ENCODE results near the gene TMEM255B. TPM values are rescaled to one million over a fixed set of nuclear protein-coding genes. Genes with fewer than 3 reads are reported as not detected.

TMEM255B gene
- total and polyA plus RNA-seq, 2 of the 4 experiments (the other 2 are of a cell fraction): 0.36 to 0.94 TPM

DNA sequence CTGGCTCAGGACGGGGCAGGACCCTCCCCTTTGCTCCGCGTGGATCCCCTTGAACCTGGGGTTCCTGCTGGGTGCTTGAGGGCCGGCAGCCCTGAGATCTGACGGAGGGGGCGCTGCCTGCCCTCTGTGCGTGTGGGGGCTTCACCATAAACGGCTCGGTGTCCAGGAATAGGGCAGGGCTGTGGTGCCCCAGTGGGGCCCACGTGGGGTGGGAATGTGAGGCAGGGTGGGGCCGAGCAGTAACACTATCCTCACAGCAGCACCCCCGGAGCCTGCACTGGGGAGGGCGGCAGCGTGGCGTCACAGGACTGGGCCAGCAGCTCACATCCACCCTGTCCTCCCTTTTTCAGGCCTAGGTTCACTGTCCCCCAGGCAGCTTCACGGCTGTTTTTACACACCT lies 66.8 kb downstream of the TMEM255B start:
- peaks cover 63% of the 10 kb centered on the region for H3K36me3 ChIP-seq (ENCODE audit: control insufficient read depth, insufficient read depth, low read length)
- H4K20me1 ChIP-seq (ENCODE audit: insufficient read depth, low read length): peaks cover 44% of the 10 kb centered on the region
- no peak overlapping the region for H4K5ac ChIP-seq (ENCODE audit: low read depth, low read length)
- H3K56ac ChIP-seq (ENCODE audit: extremely low read depth, insufficient read depth, low read length): no peak overlapping the region
- H2BK15ac ChIP-seq (ENCODE audit: low read depth, low read length): no peak overlapping the region
- dilution Hi-C loops (cut with HindIII; ENCODE audit: low sequenced_read_pairs, unreplicated experiment) (no loop called here), intact Hi-C loops (cut with micrococcal nuclease) (no loop called here), in situ Hi-C loops (cut with MboI; ENCODE audit: low sequenced_read_pairs) (no loop called here)
- H3K4me1 ChIP-seq (ENCODE audit: control insufficient read depth, insufficient read depth, low read length): peaks cover 13% of the 10 kb centered on the region
- no peak overlapping the region for H3K4ac ChIP-seq (ENCODE audit: low read depth, low read length)
- no peak overlapping the region for H3K27ac ChIP-seq (ENCODE audit: insufficient read depth, low read length)
- peaks cover 19 to 69% of the 10 kb centered on the region in 2 experiments; a peak in 3 of 4 replicates for H3K79me1 ChIP-seq (ENCODE audit: low read depth in 1 of 2, low read length in 2 of 2)
- no peak overlapping the region for H2AK5ac ChIP-seq (ENCODE audit: low read depth, low read length)
- ATAC-seq (ENCODE audit: low read depth) (no peak), DNase-seq (no peak)
- no peak overlapping the region; a peak in 1 of 4 replicates for H4K8ac ChIP-seq (ENCODE audit: low read depth in 2 of 2, low read length in 2 of 2)
- peaks cover 19% of the 10 kb centered on the region; the same call in 1 of the 2 replicates for H3K9me1 ChIP-seq (ENCODE audit: insufficient read depth, low read length)
- ChIA-PET CTCF (no interaction called here), POLR2A (ENCODE audit: unreplicated experiment) (no interaction called here)
- no peak overlapping the region for H3K9ac ChIP-seq (ENCODE audit: low read depth, low read length)
- no peak overlapping the region for H3K4me2 ChIP-seq (ENCODE audit: low read depth, low read length)
- H3K27me3 ChIP-seq (ENCODE audit: control insufficient read depth, insufficient read depth, low read length): no peaks in the 10 kb centered on the region
- no peaks in the 10 kb centered on the region for H3K9me3 ChIP-seq (ENCODE audit: control insufficient read depth, insufficient read depth, low read length)
- H3K4me3 ChIP-seq (ENCODE audit: insufficient read depth, low read depth, low read length): no peak overlapping the region
- 93% methylated on average over 3 of the region's 16 CpGs; no CpG with 5 or more reads in 1 of the 2 experiments for WGBS, 2 experiments (ENCODE audit: extremely low coverage in 2 of 2, insufficient read length in 1 of 2)
- H4K91ac ChIP-seq (ENCODE audit: insufficient read depth, low read depth, low read length): no peak overlapping the region
- no peak overlapping the region for H2BK120ac ChIP-seq (ENCODE audit: low read depth, low read length)
- H2AK9ac ChIP-seq (replicated peaks; ENCODE audit: low read depth, low read length, poor library complexity): no peak overlapping the region
- H3K18ac ChIP-seq (ENCODE audit: low read depth, low read length): no peak overlapping the region
- peak overlapping the region; percentile 78 for H2BK5ac ChIP-seq (ENCODE audit: low read depth, low read length, poor library complexity, severe bottlenecking)
- BruUV-seq (replicated peaks): no TSS peak
- TF ChIP-seq, protein P1, sequence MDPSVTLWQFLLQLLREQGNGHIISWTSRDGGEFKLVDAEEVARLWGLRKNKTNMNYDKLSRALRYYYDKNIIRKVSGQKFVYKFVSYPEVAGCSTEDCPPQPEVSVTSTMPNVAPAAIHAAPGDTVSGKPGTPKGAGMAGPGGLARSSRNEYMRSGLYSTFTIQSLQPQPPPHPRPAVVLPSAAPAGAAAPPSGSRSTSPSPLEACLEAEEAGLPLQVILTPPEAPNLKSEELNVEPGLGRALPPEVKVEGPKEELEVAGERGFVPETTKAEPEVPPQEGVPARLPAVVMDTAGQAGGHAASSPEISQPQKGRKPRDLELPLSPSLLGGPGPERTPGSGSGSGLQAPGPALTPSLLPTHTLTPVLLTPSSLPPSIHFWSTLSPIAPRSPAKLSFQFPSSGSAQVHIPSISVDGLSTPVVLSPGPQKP (IDR thresholded peaks at IDR 0.05; ENCODE audit: borderline replicate concordance, low read depth, low read length): no peak
- no peak for TF ChIP-seq BHLHE40 (IDR thresholded peaks at IDR 0.05; ENCODE audit: low read depth, low read length)
- TF ChIP-seq, protein P2, sequence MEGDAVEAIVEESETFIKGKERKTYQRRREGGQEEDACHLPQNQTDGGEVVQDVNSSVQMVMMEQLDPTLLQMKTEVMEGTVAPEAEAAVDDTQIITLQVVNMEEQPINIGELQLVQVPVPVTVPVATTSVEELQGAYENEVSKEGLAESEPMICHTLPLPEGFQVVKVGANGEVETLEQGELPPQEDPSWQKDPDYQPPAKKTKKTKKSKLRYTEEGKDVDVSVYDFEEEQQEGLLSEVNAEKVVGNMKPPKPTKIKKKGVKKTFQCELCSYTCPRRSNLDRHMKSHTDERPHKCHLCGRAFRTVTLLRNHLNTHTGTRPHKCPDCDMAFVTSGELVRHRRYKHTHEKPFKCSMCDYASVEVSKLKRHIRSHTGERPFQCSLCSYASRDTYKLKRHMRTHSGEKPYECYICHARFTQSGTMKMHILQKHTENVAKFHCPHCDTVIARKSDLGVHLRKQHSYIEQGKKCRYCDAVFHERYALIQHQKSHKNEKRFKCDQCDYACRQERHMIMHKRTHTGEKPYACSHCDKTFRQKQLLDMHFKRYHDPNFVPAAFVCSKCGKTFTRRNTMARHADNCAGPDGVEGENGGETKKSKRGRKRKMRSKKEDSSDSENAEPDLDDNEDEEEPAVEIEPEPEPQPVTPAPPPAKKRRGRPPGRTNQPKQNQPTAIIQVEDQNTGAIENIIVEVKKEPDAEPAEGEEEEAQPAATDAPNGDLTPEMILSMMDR (conservative IDR thresholded peaks at IDR 0.05; ENCODE audit: low read depth, low read length): no peak
- TF ChIP-seq MAFK (IDR thresholded peaks at IDR 0.05; ENCODE audit: low read depth, low read length): no peak
- TF ChIP-seq RAD21 (IDR thresholded peaks at IDR 0.05; ENCODE audit: low read length): no peak
- TF ChIP-seq, protein P3, sequence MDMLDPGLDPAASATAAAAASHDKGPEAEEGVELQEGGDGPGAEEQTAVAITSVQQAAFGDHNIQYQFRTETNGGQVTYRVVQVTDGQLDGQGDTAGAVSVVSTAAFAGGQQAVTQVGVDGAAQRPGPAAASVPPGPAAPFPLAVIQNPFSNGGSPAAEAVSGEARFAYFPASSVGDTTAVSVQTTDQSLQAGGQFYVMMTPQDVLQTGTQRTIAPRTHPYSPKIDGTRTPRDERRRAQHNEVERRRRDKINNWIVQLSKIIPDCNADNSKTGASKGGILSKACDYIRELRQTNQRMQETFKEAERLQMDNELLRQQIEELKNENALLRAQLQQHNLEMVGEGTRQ (IDR thresholded peaks at IDR 0.05; ENCODE audit: low read depth, low read length): no peak
- TF ChIP-seq POLR2A (IDR thresholded peaks at IDR 0.05; ENCODE audit: low read depth, low read length): no peak
- no peak for TF ChIP-seq FOS (IDR thresholded peaks at IDR 0.05; ENCODE audit: low read depth, low read length)
- TF ChIP-seq SMC3 (IDR thresholded peaks at IDR 0.05; ENCODE audit: low read depth, low read length): no peak
- TF ChIP-seq CHD1 (IDR thresholded peaks at IDR 0.05; ENCODE audit: low read depth, low read length): no peak
- no peak for TF ChIP-seq NFE2L2 (IDR thresholded peaks at IDR 0.05; ENCODE audit: low read depth, low read length)
- no peak for TF ChIP-seq RFX5 (IDR thresholded peaks at IDR 0.05; ENCODE audit: low read depth, low read length)
- no peak for TF ChIP-seq RCOR1 (IDR thresholded peaks at IDR 0.05; ENCODE audit: insufficient replicate concordance, low read length)
- TF ChIP-seq CEBPB (IDR thresholded peaks at IDR 0.05; ENCODE audit: low read depth, low read length): no peak
- no peak for TF ChIP-seq MAZ (IDR thresholded peaks at IDR 0.05; ENCODE audit: borderline replicate concordance, low read depth, low read length)
- no peak for TF ChIP-seq MXI1 (IDR thresholded peaks at IDR 0.05; ENCODE audit: borderline replicate concordance, low read depth, low read length)
- no peak overlapping the region for H2BK20ac ChIP-seq (ENCODE audit: low read depth, low read length)
- no peak overlapping the region for H3K14ac ChIP-seq (replicated peaks; ENCODE audit: low read depth, low read length)
- H2AFZ ChIP-seq (replicated peaks; ENCODE audit: low read length, poor library complexity): no peak overlapping the region
- no peak overlapping the region for H3K23ac ChIP-seq (ENCODE audit: low read depth, low read length)

Measured in IMR-90 (cell line).